Neutrophil (primary cell): ENCODE results near the gene ANAPC16.

Source experiments
- H3K27ac ChIP-seq: fragments of 200-600 bp; sonication (generic); 2 replicates; pipeline ENCODE4 v1.5.1; 2016; ENCODE audit warnings: mild to moderate bottlenecking, moderate library complexity
- H3K27me3 ChIP-seq: fragments of 200-600 bp; sonication (generic); 2 replicates; pipeline ENCODE4 v1.6.0; 2016; ENCODE audit warnings: mild to moderate bottlenecking
- H3K36me3 ChIP-seq: fragments of 200-600 bp; sonication (generic); 2 replicates; pipeline ENCODE4 v1.5.1; 2017
- H3K4me1 ChIP-seq, 2 experiments: fragments of 200-600 bp in 1 of 2; sonication (generic) in 1 of 2; 1 replicate in 1 of 2; 2 replicates in 1 of 2; pipeline versions ENCODE4 v1.5.1 to v1.6.1; 2013 to 2016; ENCODE audit warnings: low read depth in 1 of 2, low read length in 1 of 2, mild to moderate bottlenecking in 1 of 2, moderate library complexity in 1 of 2; ENCODE audit not compliant: control insufficient read depth in 1 of 2, insufficient read depth in 1 of 2
- H3K4me3 ChIP-seq, 2 experiments: fragments of 200-600 bp in 1 of 2; sonication (generic) in 1 of 2; 1 replicate in 1 of 2; 2 replicates in 1 of 2; pipeline ENCODE4 v1.5.1; 2013 to 2016; ENCODE audit warnings: low read depth in 1 of 2, low read length in 1 of 2, mild to moderate bottlenecking in 1 of 2, moderate library complexity in 1 of 2
- H3K9me3 ChIP-seq: fragments of 200-600 bp; sonication (generic); 2 replicates; pipeline ENCODE4 v1.5.1; 2016
- CTCF ChIP-seq: fragments of 200-600 bp; sonication (generic); IDR thresholded peaks from 2 replicates; pipeline ENCODE4 v1.5.1; 2016; ENCODE audit warnings: antibody characterized with exemption

ANAPC16 gene

GRCh38 chr10:72215611-72216549 is at the start of gene ANAPC16, which contains the start of gene ASCC1:
ANAPC16 (plus strand) TSS chr10:72216012; CDS start chr10:72223915, 7,903 bp downstream.
ASCC1 (minus strand) TSS chr10:72216276; CDS start chr10:72213298, 2,978 bp downstream.
- H3K4me1 ChIP-seq = peaks cover 26 to 31% of the 10 kb centered on the region in 2 experiments
- peak; percentile 16 for TF ChIP-seq CTCF

GRCh38 chr10:72167118-72167517 is 48.7 kb upstream of the ANAPC16 start:
- Histone ChIP-seq H3K4me1 (peaks cover 11 to 15% of the 10 kb centered on the region in 2 experiments), H3K4me3 (no peak overlapping the region), H3K9me3 (no peaks in the 10 kb centered on the region), H3K27me3 (no peaks in the 10 kb centered on the region), H3K36me3 (no peaks in the 10 kb centered on the region), H3K27ac (no peak overlapping the region)
- no peak for TF ChIP-seq CTCF

More at GRCh38 chr10:72215611-72216549, at the start of gene ANAPC16, which contains the start of gene ASCC1:
- Histone ChIP-seq H3K4me3 (peak within 1 kb of the TSS; percentile 87 to 97), H3K27me3 (no peaks in the 10 kb centered on the region), H3K27ac (peak within 1 kb of the TSS; percentile 99), H3K36me3 (peaks cover 14% of the 10 kb centered on the region), H3K9me3 (no peaks in the 10 kb centered on the region)

- no peak for TF ChIP-seq CTCF
- Histone ChIP-seq H3K27ac (no peak overlapping the region), H3K9me3 (no peaks in the 10 kb centered on the region), H3K36me3 (no peaks in the 10 kb centered on the region), H3K27me3 (no peaks in the 10 kb centered on the region), H3K4me3 (no peak overlapping the region), H3K4me1 (peaks cover 4 to 17% of the 10 kb centered on the region in 2 experiments)
These were observed 45.5 kb upstream of the ANAPC16 start for GRCh38 chr10:72170263-72170662.

- Histone ChIP-seq H3K27me3 (no peaks in the 10 kb centered on the region), H3K4me1 (peaks cover 8 to 21% of the 10 kb centered on the region in 2 experiments), H3K4me3 (no peak overlapping the region), H3K27ac (no peak overlapping the region), H3K36me3 (no peaks in the 10 kb centered on the region), H3K9me3 (no peaks in the 10 kb centered on the region)
- no peak for TF ChIP-seq CTCF
These were observed 45.1 kb upstream of the ANAPC16 start for GRCh38 chr10:72170733-72171132.

- H3K27ac ChIP-seq = no peak overlapping the region
- peaks cover 13 to 26% of the 10 kb centered on the region in 2 experiments for H3K4me1 ChIP-seq
- H3K4me3 ChIP-seq = no peak overlapping the region
- no peaks in the 10 kb centered on the region for H3K27me3 ChIP-seq
- no peaks in the 10 kb centered on the region for H3K36me3 ChIP-seq
- no peak for TF ChIP-seq CTCF
- H3K9me3 ChIP-seq = no peaks in the 10 kb centered on the region
These were observed 44.6 kb upstream of the ANAPC16 start for GRCh38 chr10:72171175-72171630.
